HG02970 (cell line): ENCODE measurements around the gene KIRREL3.
"Not testable (repeated sequence)": the region's sequence is repeated elsewhere in the genome, so short reads cannot be mapped to it uniquely, and the experiment has no call there.

Experiments used
- ATAC-seq: cut with Tn5 transposase; IDR thresholded peaks from one replicate; pipeline ENCODE4 v1.9.1; 2021; ENCODE audit warnings: mild to moderate bottlenecking, moderate library complexity, moderate number of reproducible peaks; ENCODE audit not compliant: unreplicated experiment, low FRiP score

Gene KIRREL3

GRCh38 chr11:126383339-126384335, 616.9 kb downstream of the KIRREL3 start:
- no peak for ATAC-seq

GRCh38 chr11:126382641-126383040, 617.9 kb downstream of the KIRREL3 start:
- ATAC-seq, result not testable (repeated sequence)

- not testable (repeated sequence) for ATAC-seq
Observed at GRCh38 chr11:126381960-126382359, 618.6 kb downstream of the KIRREL3 start.

- no peak for ATAC-seq
Observed at GRCh38 chr11:126380909-126381308, 619.7 kb downstream of the KIRREL3 start.

- ATAC-seq, result no peak
Observed at GRCh38 chr11:126378763-126379162, 621.8 kb downstream of the KIRREL3 start.

- no peak for ATAC-seq
Observed at GRCh38 chr11:126375726-126376125, 624.8 kb downstream of the KIRREL3 start.

- ATAC-seq, result not testable (repeated sequence)
Observed at GRCh38 chr11:126374562-126375300, 625.8 kb downstream of the KIRREL3 start.

GRCh38 chr11:126373389-126374066, 627.0 kb downstream of the KIRREL3 start:
- not testable (repeated sequence) for ATAC-seq
